ENCODE data around the gene U2AF1L4.

Gene U2AF1L4, protein sequence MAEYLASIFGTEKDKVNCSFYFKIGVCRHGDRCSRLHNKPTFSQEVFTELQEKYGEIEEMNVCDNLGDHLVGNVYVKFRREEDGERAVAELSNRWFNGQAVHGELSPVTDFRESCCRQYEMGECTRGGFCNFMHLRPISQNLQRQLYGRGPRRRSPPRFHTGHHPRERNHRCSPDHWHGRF

DNA sequence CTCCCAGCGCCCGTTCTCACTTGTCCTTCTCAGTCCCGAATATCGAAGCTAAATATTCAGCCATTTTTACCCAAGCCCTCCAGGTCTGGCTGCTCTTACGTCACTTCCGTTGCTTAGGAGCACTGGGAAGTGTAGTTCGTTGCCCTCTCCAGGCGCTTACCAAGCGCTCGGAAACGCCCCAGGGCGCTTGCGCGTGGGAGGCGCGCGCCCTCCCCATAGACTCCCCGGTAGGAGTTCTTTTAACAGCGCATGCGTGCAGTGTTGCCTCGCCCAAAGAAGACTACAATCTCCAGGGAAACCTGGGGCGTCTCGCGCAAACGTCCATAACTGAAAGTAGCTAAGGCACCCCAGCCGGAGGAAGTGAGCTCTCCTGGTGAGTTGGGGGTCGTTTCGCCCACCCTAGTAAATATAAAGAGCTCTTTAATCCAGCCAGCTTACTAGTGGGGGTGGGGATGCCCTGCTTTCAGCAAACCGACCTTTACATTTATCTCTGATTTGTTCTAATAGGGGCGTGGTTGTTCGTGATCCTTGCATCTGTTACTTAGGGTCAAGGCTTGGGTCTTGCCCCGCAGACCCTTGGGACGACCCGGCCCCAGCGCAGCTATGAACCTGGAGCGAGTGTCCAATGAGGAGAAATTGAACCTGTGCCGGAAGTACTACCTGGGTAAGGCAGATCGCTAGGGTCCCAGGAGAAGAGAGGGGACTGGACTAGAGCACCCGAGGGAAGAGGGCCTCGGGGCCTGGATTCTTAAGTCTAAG, at the start of gene U2AF1L4, which contains the start of gene PSENEN:
Gene U2AF1L4 (minus strand): TSS at position 91 of the 759 bp plus-strand sequence. CDS start 27 bp downstream, at position 64.
Gene PSENEN (plus strand): TSS at position 324 of the 759 bp plus-strand sequence. CDS start 280 bp downstream, at position 604.
- peak; percentile 99 to 100 for DNase-seq

DNA sequence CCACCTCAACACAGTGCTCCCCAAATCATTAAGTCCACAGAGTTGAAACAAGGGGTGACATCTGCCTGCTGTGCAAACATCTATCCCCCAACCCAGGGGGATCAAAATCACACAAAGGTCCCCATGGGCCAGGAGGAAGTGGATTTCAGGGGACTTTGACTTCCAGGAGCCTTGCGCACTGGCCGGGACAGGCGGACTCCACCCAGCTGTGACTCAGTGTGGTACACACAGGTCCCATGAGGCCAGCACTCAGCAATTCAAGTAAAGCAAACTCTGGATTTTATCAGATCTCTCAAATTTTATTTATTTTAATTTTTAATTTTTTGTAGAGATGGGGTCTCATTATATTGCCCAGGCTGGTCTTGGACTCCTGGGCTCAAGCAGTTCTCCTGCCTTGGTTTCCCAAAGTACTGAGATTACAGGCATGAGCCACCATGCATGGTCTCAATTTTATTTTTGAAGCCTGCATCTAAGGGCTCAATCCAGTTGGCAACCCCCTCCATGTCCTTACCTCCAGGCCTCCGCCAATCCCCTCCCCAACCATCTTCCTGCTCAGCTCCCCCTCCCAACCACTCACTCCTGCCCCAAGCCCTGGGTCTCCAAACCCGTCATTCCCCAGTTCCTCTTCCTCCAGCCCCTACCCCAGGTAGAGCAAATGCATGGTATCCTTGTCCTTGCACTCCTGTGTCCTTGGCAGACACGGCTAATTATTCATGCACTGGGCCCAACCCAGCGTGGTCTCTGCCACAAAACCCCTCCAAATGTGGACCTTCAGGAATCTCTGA, 48.4 kb upstream of the U2AF1L4 start:
- no peak for DNase-seq

DNA sequence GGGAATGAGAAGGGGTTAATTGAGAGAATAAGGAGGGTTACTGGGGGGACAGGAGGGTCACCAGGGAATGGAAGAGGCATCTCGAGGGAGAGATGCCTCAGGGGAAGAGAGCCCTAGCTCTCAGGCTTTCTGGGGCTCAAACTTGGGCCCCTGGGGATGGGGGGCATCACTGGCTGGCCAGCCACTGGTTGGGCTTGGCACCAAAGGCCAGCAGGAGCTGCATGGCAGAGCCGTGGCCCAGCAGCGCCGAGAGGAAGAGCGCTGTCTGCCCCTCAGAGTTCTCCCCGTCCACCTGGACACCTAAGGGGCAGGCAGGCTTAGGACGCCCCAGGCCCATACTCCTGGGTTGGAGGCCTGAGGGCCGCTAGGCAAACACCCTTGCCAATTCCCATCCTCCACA, 47.7 kb upstream of the U2AF1L4 start:
- DNase-seq: no peak

DNA sequence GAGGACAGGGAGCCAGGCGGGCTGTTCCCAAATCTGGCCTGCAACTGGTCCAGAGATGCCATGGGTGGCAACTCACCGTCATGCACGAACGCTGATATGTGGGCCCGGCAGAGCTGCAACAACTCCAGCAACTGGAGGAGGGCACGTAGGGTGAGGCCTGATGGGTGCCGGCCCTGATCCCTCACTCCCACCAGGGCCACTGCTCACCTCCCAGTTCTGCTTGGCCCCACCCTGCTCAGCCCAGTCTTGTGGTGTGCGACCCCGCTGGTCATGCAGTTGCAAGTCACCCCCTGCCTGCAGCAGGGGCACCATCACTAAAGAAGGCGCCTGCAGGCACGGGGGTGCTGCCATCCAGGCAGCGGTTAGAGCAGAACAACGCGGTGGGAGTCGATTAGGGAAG, 47.1 kb upstream of the U2AF1L4 start:
- DNase-seq: no peak

DNA sequence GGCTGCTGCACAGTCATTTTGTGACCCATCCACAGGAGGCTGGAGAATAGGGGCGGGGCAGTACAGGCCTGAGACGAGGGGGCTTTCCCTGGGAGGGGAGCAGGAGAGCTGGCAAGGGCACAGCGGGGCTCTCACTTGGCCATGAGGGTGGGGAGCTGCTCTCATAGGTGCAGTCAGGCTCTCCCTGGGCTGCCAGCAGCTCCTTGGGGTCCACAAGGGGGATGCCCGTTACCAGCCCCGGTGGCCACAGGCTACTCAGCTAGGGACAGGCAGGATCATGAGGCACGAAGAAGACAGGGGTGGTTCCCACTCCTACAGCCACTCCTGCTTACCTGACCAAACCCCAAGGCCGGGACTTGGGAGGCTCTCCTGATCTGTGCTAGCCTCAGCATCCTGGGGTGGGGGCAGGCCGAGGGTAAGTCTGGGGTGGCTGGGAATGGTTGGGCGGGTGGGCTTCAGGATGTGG, 46.6 kb upstream of the U2AF1L4 start:
- DNase-seq: no peak

DNA sequence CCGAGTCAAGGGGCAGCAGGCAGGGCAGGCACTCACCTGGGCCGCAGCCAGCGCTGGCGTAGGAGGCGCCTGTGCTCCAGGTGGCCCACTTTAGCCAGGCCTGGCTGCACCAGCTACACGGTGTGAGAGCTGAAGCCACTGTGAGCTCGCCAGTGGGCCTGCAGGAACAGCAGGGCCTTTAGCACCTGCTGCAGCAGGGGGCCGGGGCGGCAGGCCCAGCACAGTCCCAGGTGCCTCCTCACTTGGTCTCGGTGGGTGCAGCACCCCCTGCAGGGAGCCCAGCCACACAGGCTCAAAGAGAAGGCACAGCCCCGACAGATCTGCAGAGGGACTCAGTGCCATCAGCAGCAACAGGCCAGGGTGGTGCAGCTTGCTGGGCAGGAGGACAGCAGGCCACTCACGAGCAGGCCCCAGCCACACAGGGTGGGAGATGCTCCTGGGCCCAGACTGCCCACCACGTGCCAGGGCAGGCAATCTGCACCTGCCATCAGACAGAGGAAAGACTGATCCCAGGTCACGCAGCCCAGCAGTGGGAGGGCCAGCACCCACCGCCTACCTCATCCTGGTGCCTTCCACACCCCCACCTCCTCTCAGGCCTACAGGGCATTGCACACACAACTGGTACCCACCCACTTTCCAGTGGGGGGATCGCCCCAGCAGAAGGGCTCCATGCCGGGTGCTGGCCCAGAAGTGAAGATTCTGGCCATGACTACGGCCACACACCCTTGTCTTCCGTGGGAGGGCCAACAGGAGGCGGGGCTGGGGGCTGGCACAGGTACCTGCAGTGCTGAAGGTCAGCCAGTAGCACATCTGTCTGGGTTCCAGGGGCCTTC, 46.0 kb upstream of the U2AF1L4 start:
- no peak for DNase-seq

DNA sequence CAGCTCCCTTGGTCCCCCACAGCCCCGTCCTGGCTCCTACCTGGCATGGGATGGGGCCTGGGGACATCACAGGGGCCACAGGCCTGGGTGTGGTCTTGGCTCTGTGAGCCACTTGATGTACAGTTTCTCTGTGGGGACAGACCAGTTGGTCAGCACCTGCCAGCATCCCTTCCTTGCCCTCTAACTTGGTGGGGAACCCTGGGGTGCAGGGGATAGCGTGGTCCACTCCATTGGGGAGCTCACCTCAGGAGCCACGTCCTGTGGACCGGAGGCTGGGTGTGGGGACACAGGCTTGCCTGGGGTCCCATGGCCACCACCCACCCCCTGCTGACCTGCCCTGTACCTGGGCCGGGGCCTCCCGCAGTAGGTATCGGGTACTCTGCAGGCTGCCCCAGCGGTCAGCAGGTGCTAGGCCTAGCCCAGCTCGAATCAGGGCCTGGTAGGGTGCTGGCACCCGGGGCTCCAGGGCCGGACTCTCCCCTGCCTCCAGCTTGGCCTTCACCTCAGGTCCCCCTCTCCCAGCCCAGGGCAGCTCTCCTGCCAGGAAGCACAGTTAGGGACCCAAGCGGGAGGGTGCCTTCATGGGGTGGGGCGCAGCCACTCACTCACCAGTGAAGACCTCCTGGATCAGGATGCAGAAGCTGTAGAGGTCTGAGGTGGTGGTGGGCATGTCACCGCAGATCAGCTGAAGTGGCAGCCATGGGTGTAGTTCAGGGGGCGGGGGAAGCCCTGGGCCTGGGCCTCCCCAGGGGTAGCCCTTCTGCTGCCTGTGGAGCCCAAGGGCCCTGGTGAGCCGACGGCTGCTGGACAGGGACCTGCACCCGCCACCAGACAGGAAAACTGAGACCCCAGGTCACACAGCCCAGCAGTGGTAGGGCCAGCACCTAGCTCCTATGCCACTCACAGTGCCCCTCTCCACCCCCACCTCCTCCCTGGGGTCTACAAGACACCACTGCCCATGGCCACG, 45.0 kb upstream of the U2AF1L4 start:
- DNase-seq: no peak

DNA sequence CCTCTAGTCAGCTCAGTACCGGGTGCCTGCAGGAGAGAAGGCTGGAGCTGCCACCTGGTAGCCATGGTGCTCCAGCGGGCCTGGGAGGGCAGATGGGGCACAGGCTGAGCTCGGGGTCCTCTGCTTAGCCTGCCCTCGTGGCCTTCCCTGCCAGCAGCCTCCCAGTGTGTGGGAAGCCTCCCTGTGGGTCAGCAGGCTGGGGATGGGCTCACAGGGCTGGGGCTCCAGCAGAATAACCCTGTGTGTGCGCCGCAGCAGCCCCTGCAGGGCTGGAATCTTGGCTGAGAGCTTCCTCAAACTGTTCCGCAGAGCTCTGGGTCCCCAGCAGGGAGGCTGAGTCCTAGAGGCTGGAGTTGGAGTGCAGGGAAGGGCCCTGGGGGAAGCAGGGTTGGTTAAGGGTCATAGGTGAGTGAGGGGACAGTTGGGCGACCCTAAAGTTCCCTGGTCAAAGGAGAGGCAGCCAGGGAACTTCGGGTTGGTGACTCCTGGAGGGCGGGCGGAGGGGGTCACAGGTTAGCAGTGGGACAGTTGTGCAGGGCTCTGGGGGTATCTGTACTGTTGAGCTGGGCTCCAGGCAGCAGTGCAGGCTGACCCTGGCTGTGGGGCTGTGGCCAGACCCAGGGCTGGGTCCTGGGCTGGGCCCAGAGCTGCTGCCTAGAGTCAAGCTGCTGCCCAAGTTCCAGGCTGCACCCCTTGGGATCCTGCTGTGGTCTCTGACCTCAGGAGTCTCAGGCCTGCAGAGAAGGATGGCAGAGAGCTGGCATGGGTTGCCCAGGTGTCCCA, 44.2 kb upstream of the U2AF1L4 start:
- no peak for DNase-seq

DNA sequence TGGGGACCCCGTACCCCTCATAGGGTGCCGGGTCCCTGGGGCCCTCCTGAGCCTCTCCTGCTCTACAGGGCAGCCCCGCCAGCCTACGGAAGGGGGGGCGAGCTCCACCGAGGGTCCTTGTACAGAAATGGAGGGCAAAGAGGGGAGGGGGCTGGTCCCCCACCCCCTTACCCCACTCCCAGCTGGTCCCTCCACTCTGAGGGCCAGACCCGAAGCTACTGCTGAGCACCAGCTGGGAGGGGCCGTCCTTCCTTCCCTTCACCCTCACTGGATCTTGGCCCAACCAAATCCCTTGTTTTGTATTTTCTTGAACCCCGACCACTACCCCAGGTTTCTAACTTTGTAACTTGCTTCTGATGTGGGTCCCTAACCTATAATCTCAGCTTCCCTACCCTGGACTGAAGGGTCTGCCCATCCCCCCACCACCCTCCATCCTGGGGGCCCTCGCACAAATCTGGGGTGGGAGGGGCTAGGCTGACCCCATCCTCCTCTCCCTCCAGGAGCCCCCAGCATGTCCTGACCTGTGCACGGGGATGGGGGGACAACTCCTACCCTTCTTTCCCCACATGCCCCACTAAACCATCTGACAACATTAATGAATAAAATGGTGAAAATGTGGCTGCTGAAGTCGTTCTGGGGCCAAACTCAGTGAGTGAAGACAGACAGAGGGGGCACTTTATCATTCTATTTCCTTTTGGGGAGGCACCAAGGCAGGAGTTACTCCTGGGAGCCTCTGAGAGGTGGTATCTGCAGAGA, 43.2 kb upstream of the U2AF1L4 start:
- DNase-seq: no peak

DNA sequence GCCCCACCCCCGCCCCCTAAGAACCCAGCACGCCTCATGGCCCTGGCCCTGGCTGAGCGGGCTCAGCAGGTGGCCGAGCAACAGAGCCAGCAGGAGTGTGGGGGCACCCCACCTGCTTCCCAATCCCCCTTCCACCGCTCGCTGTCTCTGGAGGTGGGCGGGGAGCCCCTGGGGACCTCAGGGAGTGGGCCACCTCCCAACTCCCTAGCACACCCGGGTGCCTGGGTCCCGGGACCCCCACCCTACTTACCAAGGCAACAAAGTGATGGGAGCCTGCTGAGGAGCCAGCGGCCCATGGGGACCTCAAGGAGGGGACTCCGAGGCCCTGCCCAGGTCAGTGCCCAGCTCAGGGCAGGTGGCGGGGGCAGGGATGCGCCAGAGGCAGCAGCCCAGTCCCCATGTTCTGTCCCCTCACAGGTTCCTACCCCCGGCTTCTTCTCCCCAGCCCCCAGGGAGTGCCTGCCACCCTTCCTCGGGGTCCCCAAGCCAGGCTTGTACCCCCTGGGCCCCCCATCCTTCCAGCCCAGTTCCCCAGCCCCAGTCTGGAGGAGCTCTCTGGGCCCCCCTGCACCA, 42.1 kb upstream of the U2AF1L4 start:
- no peak for DNase-seq

DNA sequence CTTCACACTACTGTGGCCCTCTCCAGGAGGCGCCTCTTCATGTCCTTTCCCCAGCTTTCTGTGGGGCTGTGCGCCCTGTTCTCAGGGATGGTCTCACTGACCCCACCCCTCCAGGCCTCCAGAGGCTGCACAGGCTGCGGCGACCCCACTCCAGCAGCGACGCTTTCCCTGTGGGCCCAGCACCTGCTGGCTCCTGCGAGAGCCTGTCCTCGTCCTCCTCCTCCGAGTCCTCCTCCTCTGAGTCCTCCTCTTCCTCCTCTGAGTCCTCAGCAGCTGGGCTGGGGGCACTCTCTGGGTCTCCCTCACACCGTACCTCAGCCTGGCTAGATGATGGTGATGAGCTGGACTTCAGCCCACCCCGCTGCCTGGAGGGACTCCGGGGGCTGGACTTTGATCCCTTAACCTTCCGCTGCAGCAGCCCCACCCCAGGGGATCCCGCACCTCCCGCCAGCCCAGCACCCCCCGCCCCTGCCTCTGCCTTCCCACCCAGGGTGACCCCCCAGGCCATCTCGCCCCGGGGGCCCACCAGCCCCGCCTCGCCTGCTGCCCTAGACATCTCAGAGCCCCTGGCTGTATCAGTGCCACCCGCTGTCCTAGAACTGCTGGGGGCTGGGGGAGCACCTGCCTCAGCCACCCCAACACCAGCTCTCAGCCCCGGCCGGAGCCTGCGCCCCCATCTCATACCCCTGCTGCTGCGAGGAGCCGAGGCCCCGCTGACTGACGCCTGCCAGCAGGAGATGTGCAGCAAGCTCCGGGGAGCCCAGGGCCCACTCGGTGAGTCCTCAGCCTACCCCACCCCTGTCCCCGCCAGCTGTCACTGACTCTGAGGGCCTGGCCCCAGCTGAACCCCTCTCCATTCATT, 41.3 kb upstream of the U2AF1L4 start:
- no peak for DNase-seq

DNA sequence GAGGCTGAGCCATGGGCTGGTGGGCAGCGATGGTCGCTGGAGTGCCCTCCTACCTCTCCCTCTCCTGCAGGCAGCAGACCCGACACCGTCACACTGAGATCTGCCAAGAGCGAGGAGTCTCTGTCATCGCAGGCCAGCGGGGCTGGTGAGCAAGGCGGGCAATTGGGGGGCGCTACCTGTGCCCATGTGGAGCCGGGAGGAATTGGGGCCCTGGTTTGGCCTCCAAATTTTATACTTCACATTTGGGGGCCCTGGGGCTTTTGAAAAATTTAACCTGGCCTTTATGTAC, 40.1 kb upstream of the U2AF1L4 start:
- no peak for DNase-seq

DNA sequence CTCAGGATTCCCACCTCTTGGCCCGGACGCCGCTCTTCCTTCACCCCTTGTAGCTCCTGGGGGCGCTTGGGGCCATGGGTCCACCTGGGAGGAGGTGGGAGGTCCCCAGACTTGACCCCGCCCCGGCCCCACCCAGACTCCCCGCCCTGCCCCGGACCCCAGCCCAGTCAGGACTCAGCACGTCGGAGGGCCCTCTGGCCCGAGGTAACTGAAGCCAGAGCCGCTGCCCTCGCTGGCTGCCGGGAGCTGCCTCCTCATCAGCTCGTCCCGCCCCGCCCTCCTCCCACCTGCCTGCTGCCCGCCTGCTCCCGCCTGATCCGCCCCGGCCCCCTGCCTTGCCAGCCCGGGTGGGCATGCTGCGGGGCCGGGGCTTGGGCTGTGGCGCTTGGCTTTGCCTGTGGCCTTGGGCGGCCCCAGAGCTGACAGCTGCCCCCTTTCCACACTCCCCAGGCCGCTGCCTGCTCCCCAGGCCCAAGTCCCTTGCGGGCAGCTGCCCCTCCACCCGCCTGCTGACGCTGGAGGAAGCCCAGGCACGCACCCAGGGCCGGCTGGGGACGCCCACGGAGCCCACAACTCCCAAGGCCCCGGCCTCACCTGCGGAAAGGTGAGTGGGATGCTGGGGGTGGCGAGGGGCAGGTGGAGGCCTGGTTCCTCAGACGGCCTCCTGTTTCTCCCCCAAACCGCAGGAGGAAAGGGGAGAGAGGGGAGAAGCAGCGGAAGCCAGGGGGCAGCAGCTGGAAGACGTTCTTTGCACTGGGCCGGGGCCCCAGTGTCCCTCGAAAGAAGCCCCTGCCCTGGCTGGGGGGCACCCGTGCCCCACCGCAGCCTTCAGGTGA, 39.5 kb upstream of the U2AF1L4 start:
- DNase-seq: no peak

DNA sequence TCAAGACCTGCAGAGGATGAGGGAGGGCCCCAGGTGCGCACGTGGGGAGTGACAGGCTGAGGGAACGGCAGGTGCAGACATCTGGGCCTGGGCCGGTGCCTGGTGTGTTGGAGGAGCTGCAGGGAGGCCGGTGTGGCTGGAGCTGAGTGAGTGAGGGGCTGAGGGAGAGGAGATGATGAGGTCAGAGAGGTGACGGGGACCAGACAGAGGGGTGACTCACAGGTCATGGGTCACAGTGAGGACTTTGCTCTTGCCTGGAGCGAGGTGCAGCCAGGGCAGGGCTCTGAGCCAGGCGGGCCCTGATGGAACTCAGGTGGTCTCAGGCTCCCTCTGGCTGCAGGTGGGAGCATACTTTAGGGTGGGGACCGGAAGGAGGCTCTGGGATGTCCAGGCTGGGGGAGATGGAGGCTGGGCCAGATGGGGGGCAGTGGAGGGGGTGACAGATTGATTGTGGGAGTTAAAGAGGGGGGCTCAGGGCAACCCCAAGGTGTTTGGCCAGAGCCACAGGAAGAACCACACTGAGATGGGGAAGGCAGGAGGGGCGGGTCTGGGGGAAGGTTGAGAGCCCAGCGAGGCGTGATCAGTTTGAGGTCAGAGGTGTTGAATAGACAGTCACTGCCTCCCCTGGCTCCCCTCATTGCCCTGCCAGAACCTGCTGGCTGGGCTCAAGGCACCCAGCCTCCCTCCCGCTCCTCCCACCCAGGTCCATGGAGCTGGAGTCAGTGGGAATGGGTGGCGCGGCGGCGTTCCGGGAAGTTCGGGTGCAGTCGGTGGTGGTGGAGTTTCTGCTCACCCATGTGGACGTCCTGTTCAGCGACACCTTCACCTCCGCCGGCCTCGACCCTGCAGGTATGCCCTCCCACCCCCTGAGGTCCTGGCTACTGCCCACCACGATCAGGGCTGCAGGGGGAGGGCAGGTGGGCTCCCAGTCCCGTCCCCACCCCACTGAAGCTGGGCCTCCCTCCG, 38.5 kb upstream of the U2AF1L4 start:
- no peak for DNase-seq

DNA sequence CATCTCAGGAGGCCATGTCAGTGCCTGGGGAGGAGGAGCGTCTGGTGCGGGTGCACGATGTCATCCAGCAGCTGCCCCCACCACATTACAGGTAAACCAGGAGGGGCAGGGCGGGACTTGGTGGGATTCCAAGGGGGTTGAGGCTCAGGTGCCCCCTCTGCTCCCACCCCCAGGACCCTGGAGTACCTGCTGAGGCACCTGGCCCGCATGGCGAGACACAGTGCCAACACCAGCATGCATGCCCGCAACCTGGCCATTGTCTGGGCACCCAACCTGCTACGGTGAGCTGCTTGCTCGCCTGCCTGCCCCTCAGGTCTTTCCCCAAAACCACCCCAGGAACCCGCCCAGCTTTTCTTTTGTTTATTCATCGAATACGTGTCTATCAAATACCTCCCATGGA, 37.4 kb upstream of the U2AF1L4 start:
- no peak for DNase-seq

DNA sequence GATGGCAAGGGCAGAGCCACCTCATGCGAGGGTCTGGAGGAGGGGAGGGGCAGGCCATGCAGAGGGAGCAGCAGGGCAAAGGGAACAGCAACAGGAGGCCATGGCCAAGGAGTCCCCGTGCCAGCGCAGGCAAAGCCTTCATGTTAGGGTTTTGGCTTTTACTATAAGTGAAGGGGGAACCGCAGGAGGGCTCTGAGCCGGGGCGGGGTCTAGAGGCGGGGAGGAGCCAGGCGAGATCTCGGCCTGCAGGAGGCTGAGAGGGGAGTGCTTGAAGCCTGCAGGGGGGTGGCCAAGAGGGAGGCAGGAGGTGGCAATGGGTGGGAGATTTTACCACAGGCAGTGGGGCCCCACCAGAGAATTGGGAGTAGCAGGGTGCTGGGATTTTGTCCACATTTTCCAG, 36.4 kb upstream of the U2AF1L4 start:
- no peak for DNase-seq

DNA sequence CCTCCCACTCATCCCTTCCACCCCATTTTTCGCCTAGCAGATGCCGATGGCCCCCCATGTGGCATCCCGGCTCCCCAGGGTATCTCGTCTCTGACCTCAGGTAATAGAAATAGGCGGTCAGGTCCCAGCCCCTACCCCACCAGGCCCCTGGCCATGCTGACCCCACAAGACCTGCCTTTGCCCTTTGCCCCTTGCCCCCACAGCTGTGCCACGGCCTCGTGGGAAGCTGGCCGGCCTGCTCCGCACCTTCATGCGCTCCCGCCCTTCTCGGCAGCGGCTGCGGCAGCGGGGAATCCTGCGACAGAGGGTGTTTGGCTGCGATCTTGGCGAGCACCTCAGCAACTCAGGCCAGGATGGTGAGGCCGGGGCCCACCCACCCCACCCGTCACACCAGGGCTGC, 35.5 kb upstream of the U2AF1L4 start:
- DNase-seq: no peak
